GM12865 (cell line): ENCODE results near the gene FGGY.

Source experiments
- DNase-seq: peaks from one replicate; pipeline ENCODE4 v3.0.0; 2010; ENCODE audit warnings: low read depth
- H3K4me3 ChIP-seq: 2 replicates; pipeline ENCODE4 v1.5.1; 2011; ENCODE audit warnings: mild to moderate bottlenecking, low read depth, low read length, control low read depth
- CTCF ChIP-seq: IDR thresholded peaks from 2 replicates; pipeline ENCODE4 v1.5.1; 2011; ENCODE audit warnings: low read length, control low read depth, low read depth, inconsistent platforms; ENCODE audit not compliant: insufficient read depth; ENCODE audit errors: missing control alignments

FGGY gene

GRCh38 chr1:59315529-59316463 is 18.9 kb downstream of the FGGY start:
- TF ChIP-seq CTCF = no peak

GRCh38 chr1:59316497-59317128 is 19.7 kb downstream of the FGGY start:
- H3K4me3 ChIP-seq = no peak overlapping the region
- TF ChIP-seq CTCF = no peak
- DNase-seq = no peak

More at GRCh38 chr1:59315529-59316463, 18.9 kb downstream of the FGGY start:
- no peak overlapping the region for H3K4me3 ChIP-seq
- no peak for DNase-seq

- H3K4me3 ChIP-seq = no peak overlapping the region
- DNase-seq = no peak
- no peak for TF ChIP-seq CTCF
Observed at GRCh38 chr1:59317343-59317742, 20.4 kb downstream of the FGGY start.

- no peak for DNase-seq
- no peak overlapping the region for H3K4me3 ChIP-seq
- no peak for TF ChIP-seq CTCF
Observed at GRCh38 chr1:59317780-59318179, 20.9 kb downstream of the FGGY start.

- no peak overlapping the region for H3K4me3 ChIP-seq
- DNase-seq = no peak
- no peak for TF ChIP-seq CTCF
Observed at GRCh38 chr1:59318271-59318860, 21.5 kb downstream of the FGGY start.

- DNase-seq = no peak
- H3K4me3 ChIP-seq = no peak overlapping the region
- TF ChIP-seq CTCF = no peak
Observed at GRCh38 chr1:59322394-59322793, 25.5 kb downstream of the FGGY start.
